Breast epithelium (tissue), 3 donors: ENCODE measurements around the gene ADGRF4.

Experiments used
- POLR2A ChIP-seq: fragments of 450-650 bp; IDR thresholded peaks from one replicate; pipeline ENCODE4 v1.6.1; 2016; ENCODE audit warnings: antibody characterized with exemption, mild to moderate bottlenecking, moderate library complexity
- TF ChIP-seq, protein P1 (sequence below), 3 donors: fragments of 450-650 bp; IDR thresholded peaks; one replicate each; pipeline ENCODE4 v1.5.1; 2016 to 2017; ENCODE audit warnings: antibody characterized with exemption in 3 of 3, mild to moderate bottlenecking in 3 of 3, moderate library complexity in 3 of 3

DNA sequence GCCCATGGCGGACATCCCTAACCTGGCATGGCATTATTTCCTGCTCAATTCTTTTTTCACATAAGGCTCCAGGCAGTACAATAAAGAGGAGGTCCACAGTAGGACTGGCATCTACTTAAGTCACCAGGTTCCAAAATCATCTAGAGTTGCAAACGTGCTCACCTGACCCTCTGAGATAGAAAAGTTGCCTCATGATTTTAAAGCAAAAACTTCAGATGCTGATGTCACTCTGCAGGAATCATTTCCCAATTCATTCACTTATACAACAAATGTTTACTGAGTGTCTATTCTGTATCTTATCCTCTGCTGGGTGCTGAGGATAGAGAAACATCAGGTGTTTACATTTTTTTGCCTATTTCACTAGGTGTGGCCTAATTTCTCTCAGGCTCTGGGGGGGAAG lies 2.2 kb downstream of the ADGRF4 start:
- TF ChIP-seq, protein P1, sequence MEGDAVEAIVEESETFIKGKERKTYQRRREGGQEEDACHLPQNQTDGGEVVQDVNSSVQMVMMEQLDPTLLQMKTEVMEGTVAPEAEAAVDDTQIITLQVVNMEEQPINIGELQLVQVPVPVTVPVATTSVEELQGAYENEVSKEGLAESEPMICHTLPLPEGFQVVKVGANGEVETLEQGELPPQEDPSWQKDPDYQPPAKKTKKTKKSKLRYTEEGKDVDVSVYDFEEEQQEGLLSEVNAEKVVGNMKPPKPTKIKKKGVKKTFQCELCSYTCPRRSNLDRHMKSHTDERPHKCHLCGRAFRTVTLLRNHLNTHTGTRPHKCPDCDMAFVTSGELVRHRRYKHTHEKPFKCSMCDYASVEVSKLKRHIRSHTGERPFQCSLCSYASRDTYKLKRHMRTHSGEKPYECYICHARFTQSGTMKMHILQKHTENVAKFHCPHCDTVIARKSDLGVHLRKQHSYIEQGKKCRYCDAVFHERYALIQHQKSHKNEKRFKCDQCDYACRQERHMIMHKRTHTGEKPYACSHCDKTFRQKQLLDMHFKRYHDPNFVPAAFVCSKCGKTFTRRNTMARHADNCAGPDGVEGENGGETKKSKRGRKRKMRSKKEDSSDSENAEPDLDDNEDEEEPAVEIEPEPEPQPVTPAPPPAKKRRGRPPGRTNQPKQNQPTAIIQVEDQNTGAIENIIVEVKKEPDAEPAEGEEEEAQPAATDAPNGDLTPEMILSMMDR (IDR thresholded peaks at IDR 0.05) = no peak
- no peak for TF ChIP-seq POLR2A
